GM18517 (cell line): ENCODE results near the gene STARD7.
A peak's percentile ranks its signal among the peaks of the same experiment; 100 is the strongest.
"Not testable (repeated sequence)": the region's sequence is repeated elsewhere in the genome, so short reads cannot be mapped to it uniquely, and the experiment has no call there.

ENCODE experiments used
- ATAC-seq: cut with Tn5 transposase; IDR thresholded peaks from one replicate; pipeline ENCODE4 v1.9.1; 2021; ENCODE audit warnings: mild to moderate bottlenecking, moderate library complexity; ENCODE audit not compliant: unreplicated experiment

STARD7 gene

DNA sequence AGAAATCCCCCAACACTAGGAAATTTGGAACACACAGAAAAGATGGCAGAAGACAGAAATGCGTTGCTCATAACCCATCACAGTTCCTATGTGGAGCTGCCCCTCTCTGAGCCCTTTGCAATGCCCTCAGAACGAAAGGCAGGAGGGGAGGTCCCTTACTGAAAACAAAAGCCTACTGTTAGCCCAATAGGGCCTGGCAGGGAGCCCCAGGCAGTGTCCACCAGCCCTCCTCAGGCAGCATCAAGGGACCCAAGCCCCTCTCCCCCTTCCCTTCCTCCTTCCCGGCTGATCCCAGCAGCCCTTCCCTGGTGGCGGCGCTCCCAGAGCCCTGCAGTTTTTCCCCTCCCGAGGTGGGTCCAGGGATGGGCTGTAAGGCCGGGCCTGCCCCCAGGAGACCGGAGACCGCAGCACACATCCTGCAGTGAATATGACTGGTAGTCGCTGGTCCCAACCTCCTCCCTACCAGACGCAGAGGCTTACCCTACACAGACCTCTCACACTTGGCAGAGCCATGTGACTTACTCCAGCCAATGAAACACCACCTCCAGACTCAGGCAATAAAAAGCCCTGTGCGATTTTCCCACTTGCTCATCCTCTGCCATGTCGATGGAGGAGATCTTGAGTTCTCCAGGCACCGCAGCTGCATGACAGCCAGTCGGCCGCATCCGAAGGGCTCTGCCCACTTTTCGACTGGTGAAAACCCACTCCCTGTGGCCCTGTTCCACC lies 44.0 kb downstream of the STARD7 start:
- peak; percentile 69 for ATAC-seq

DNA sequence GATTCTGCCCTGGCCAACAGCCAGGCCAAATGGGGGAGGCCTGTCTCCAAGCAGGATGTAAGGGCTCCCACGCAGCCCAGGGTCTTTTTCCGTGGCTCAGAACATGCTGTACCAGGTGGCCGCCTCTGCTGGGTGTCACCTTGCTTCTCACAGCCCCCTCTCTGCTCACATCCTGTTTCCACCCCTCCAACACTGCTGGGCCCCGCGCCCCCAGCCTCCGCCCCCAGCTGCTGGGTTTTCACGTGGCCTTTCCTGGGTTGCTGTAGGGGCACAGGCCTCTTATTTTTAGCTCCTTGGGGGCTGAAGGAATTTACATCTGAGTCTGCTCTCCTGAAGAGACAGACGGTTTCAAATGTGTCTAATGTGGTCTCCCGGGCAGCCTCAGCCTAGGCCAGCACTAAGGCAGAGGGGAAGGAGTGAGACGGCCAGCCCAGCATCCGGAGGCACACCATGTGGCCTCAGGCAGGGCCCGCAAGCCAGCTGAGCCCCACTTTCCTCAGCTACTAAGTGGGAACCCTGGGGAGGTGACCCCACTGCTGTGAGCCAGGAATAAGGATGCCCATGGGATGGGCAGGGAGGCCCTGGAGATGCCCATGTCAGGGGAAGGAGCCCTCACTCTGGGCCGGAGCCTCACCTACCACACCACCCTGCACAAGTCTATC lies 44.7 kb downstream of the STARD7 start:
- ATAC-seq = peak; percentile 51

DNA sequence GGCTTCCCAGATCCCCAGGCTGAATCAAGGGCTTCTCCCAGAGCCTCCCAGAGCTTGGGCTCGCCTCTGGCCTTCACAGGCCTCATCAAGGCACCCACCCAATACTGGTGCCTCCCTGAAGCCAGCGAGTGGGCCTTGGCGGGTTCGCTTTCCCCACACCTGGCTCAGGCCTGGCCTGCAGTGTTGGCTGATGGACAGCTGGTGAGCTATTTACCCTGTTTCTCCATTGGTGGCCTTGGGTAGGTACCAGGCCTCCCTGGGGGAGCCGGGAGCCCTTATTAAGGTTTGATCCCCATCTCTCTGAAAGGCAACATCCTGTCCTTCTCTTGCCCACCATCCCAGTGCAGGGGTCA lies 45.2 kb downstream of the STARD7 start:
- ATAC-seq = no peak

DNA sequence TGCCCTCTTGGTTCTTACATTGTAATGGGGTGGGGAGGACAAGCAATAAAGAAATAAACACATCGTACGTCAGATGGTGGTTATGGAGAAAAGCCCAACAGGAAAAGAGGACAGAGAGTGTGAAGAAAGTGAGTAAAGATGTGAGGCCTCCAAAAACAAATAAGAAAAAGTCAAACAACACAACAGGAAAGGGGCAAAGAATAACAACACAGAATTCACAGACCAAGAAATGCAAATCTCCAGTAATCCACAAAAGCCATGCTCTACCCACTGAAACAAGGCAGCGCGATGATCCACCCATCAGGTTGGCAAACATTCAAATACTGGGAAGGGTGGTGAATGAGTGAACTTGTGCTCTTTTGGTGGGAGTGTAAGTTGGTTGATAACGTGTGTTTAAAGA lies 46.7 kb downstream of the STARD7 start:
- no peak for ATAC-seq

DNA sequence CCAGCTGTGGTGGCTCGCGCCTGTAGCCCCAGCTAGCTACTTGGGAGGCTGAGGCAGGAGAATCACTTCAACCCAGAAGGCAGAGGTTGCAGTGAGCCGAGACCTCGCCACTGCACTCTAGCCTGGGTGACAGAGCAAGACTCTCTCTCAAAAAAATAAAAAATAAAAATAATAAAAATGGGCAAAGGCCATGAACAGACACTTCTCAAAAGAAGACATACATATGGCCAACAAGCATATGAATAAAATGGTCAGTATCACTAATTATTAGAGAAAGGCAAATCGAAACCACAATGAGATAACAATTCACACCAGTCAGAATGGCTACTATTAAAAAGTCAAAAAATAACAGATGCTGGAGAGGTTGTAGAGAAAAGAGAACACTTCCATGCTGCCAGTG lies 48.3 kb downstream of the STARD7 start:
- ATAC-seq = not testable (repeated sequence)

DNA sequence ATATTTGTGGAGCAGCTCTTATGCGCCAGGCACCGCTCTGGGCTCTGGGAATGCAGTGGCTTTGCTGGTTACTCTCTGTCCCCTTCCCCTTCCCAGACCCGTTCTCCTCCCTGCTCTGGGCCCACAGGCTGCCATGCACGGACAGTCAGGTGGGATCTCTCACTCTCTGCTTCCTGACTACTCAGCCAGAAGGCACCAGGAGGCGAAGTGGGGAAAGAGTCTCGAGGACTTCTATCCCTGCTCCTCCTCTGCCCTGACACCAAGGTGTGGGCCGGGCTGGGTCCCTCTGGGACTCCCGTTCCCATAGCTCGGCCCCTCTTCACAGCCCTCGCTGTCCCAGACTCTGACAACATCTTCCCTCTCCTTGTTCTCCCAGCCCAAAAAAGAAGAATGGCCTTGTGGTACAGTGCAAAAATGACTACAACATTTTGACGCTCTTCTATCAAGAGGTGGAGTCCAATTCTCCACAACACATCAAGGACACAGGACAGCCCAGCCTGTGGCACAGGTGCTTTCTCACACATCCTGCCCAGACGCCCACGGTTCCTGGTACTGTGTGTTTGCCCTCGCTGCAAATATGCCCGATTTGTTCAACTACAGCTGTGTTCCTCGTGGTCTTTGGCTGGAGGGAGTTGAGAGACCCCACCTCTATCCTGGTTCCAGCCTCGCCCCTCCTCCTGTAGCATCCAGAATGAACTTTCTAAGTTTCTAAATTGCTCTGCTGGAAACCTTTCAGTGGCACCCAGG lies 49.4 kb downstream of the STARD7 start:
- ATAC-seq = no peak

- ATAC-seq = no peak
Measured at GRCh38 chr2:96158554-96158940, 50.1 kb downstream of the STARD7 start.

DNA sequence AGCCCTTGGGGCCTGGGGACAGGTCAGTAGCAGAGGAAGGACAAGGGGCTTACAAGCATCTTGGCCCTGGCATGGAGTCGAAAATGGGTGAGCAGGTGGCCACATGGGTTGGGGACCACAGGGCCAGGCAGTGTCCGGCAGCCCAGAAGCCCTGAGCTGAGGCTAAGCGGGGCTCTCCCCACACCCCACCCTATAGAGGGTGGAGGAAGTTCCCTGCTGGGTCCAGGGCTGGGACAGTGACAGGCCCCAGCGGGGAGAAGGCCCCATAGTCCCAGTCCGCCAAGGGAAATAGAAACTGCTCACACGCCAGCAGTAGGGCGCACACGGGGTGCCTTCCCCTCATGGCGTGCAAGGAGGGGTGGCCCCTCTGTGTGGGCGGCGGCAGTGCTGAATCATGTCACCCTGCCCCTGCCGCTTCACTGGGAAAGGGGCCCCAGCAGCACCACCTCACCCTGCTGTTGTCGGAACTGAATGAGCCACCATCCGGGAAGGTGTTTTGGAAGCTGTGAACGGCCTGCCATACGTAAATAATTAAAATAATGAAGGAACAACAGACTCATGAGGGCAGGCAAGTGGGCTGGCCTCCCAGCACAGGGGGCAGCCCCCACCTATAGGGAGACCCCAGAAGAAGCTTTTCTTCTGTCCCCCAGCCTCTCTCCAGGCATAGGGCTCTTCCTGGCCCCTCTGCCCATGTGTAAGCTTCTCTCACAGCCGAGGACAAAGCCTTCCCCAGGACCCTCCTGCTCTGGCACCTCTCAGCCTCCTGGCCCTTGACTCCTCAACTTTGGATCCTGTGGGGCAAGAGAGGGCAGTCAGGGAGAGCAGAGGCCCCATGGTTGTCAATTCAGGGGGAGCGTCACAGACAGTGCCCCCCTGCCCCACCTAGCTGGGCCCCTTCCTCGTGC lies 50.7 kb downstream of the STARD7 start:
- peak; percentile 51 for ATAC-seq

DNA sequence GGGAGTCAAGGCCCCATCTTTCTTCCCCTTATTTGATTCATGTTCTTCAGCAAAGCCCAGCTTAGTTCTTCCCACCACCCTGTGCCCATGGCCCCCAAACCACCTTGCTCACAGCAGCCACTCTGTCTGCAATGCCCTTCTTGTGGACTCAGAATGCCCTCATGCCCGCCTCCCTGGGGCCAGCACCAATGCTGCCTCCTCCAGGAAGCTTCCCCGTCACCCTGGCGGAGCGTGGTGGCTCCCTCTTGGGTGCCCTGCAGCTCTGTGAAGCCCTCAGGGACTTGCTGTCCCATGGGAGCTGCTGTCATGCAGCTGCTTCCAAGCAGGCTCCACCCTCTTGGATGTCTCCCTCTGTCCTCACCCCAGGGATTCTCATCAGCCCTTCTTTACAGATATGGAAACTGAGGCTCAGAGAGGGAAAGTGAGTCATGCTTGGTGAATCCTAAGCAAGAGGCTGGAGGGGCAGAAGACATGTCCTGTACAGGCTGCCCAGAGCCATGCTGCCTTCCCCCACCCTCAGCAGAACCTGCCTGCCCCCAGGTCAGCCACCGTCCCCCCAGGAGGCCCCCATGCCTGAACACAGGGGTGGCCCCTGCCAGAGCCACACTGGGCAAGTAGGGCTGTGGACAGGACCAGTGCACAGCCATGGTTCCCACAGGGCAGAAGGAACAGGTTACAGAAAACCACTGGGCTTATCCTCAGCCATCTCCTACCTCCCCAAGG lies 51.5 kb downstream of the STARD7 start:
- peak; percentile 38 for ATAC-seq

GRCh38 chr2:96156011-96156820 lies 52.4 kb downstream of the STARD7 start:
- ATAC-seq = no peak

GRCh38 chr2:96154506-96155380 lies 53.9 kb downstream of the STARD7 start:
- no peak for ATAC-seq

- no peak for ATAC-seq
Measured at GRCh38 chr2:96153991-96154431, 54.6 kb downstream of the STARD7 start.

DNA sequence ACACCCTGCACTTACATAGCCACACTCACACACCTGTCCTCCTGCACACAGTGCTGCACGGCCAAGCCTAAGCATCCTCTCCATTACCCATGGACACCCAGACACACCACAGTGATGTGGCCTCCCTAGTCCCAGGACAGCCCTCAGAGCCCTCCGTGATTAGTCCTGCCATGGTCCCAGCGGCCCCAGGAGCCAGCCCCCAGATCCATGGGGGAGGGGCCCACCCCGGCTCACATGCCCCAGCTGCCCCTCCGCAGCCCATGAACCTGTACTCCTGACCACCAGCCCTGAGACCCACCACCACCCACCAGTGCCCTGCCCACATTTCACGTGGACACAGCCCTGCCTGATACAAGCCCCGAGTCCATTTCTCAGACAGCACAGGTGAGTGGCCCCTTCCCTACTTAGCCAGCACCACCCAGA lies 55.3 kb downstream of the STARD7 start:
- no peak for ATAC-seq

- no peak for ATAC-seq
Measured at GRCh38 chr2:96152304-96153161, 56.1 kb downstream of the STARD7 start.

DNA sequence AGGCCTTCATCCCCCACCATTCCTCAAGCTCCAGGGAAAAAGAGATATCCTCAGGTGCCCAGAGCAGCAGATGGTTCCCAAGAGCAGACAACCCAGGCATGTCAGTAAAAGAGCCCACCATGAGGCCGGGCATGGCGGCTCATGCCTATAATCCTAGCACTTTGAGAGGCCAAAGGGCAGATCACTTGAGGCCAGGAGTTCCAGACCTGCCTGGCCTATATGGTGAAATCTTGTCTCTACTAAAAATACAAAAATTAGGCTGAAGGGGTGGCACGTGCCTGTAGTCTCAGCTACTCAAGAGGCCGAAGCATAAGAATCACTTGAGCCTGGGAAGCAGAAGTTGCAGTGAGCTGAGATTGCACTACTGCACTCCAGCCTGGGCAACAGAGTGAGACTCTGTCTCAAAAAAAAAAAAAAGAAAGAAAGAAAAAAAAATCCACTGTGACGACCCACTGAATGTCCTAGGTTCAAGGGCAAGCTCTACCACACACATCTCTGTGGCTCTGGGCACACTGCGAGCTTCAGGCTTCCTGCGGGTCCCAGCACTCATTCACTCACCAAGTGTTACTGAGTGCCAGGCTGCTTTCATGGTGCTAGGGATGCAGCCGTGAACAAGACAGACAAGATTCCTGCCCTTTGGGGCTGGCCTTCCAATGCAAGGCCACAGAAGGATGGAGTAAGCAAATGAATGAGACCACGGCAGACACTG lies 56.9 kb downstream of the STARD7 start:
- no peak for ATAC-seq

DNA sequence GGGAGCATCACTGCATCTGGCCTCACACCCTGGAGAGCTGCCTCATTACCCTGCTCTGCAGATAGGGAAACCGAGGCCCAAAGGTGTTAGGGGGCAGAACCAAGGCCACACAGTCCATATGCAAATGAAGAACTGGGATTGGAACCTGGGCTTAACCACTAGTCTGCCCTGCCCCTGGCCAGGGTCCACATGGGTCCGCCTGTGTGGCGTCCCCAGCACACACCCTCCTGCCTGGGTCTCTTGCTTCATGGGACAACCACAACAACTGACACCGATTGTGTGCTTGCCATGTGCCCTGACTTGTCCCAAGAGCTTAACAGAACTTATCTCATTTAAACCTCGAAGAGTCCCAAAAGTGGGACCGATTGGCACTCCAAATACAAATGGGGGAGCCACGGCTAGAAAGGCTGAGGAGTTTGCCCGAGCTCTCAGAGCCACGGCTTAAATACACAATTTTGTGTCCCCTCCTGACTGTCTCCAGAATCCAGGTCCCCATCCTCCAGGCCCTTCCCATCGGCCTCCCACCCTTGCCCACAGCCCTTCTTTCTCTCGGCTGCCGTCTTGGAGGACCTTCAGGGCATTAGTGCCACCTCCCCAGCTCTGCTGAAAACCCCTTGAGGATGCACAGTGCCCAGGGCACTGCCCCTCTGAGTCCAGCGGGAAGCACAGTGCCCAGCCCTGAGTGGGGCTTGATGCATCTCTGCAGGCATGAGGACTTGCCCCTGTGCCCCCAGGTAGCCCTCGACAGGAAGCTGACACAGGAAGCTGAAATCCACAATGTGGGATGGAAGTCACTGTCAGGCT lies 57.6 kb downstream of the STARD7 start:
- ATAC-seq = no peak
